GM12878 (cell line): ENCODE data around the gene SLC35A4. TPM values are rescaled to one million over a fixed set of nuclear protein-coding genes. Genes with fewer than 3 reads are reported as not detected.

Experiments used
- ATAC-seq: fragments of 200-7000 bp; cut with Tn5 transposase; 3 replicates; pipeline ENCODE4 v1.9.1; 2020; ENCODE audit warnings: mild to moderate bottlenecking, moderate library complexity
- BruUV-seq: library from RNA; stranded (reverse); fragments of 400-500 nt; replicated peaks from 2 replicates; lab custom pipeline; 2021; lab: Mats Ljungman, UMichigan
- CTCF ChIA-PET: fragments of 300-600 bp; sonication (Branson Sonifier 250); formaldehyde crosslinking; extraction: SDS; loops from one replicate; lab custom pipeline; 2021; ENCODE audit warnings: inconsistent platforms; lab: Yijun Ruan, JAX
- POLR2A ChIA-PET: fragments of 350-600 bp; formaldehyde crosslinking; extraction: SDS; loops from one replicate; lab custom pipeline; 2021; ENCODE audit warnings: inconsistent platforms; lab: Charles Lee
- RAD21 ChIA-PET: fragments of 300-600 bp; sonication (Branson Sonifier 250); formaldehyde crosslinking; loops from one replicate; lab custom pipeline; 2023; ENCODE audit warnings: antibody characterized with exemption; ENCODE audit not compliant: unreplicated experiment; lab: Charles Lee
- SMC1A ChIA-PET: fragments of 300-600 bp; sonication (Branson Sonifier 250); formaldehyde crosslinking; loops from one replicate; lab custom pipeline; 2023; ENCODE audit not compliant: unreplicated experiment, uncharacterized antibody; lab: Charles Lee
- DNase-seq: peaks from one replicate; pipeline ENCODE4 v3.0.0-alpha.2; 2011; ENCODE audit warnings: low read depth, low spot score
- FAIRE-seq: peaks from 3 replicates; lab custom pipeline; 2011; peaks lifted over from hg19 to GRCh38; lab: Jason Lieb, UNC
- H2AFZ ChIP-seq: 2 replicates; pipeline ENCODE4 v1.6.0; 2011; ENCODE audit warnings: low read depth, low read length, control low read depth; ENCODE audit not compliant: control insufficient read depth
- H3K27ac ChIP-seq: 2 replicates; pipeline ENCODE4 v1.5.1; 2011; ENCODE audit warnings: control low read depth; ENCODE audit not compliant: control insufficient read depth, insufficient read depth
- H3K27me3 ChIP-seq, 2 experiments: replicated peaks in 1 of 2; 2 replicates each; pipeline versions ENCODE4 v1.6.0 to v1.6.1; 2011; ENCODE audit warnings: low read length in 1 of 2; ENCODE audit not compliant: control insufficient read depth in 2 of 2, insufficient read depth in 2 of 2
- H3K36me3 ChIP-seq, 2 experiments: 2 replicates each; pipeline ENCODE4 v1.5.1; 2011; ENCODE audit warnings: low read length in 1 of 2; ENCODE audit not compliant: control insufficient read depth in 2 of 2, insufficient read depth in 2 of 2
- H3K4me1 ChIP-seq: 2 replicates; pipeline ENCODE4 v1.6.1; 2011; ENCODE audit warnings: mild to moderate bottlenecking, low read length, moderate library complexity, mixed read lengths; ENCODE audit not compliant: control insufficient read depth, insufficient read depth
- H3K4me2 ChIP-seq: 2 replicates; pipeline ENCODE4 v1.6.0; 2011; ENCODE audit warnings: control low read depth; ENCODE audit not compliant: control insufficient read depth, insufficient read depth
- H3K4me3 ChIP-seq: fragments of 200-600 bp; sonication (generic); 2 replicates; pipeline ENCODE4 v1.5.1; 2016
- H3K79me2 ChIP-seq: 2 replicates; pipeline ENCODE4 v1.6.0; 2011; ENCODE audit warnings: low read length; ENCODE audit not compliant: control insufficient read depth, insufficient read depth
- H3K9ac ChIP-seq: 2 replicates; pipeline ENCODE4 v1.8.0; 2011; ENCODE audit warnings: low read length, control low read depth, mixed read lengths; ENCODE audit not compliant: control insufficient read depth, insufficient read depth
- H3K9me3 ChIP-seq: replicated peaks from 3 replicates; pipeline ENCODE4 v1.5.1; 2011; ENCODE audit warnings: mild to moderate bottlenecking, low read length; ENCODE audit not compliant: control insufficient read depth, insufficient read depth
- H4K20me1 ChIP-seq: 2 replicates; pipeline ENCODE4 v1.6.0; 2011; ENCODE audit not compliant: control insufficient read depth, insufficient read depth
- BACH1 ChIP-seq: fragments of 450-650 bp; IDR thresholded peaks from 2 replicates; pipeline ENCODE4 v1.6.1; 2017; ENCODE audit warnings: mild to moderate bottlenecking, borderline replicate concordance
- BCLAF1 ChIP-seq: fragments of 450-650 bp; IDR thresholded peaks from 2 replicates; pipeline ENCODE4 v1.6.1; 2017; ENCODE audit warnings: antibody characterized with exemption, mild to moderate bottlenecking, moderate library complexity
- CREB1 ChIP-seq: IDR thresholded peaks from 2 replicates; pipeline ENCODE4 v1.6.1; 2012; ENCODE audit warnings: low read depth, mild to moderate bottlenecking, inconsistent platforms
- DPF2 ChIP-seq: fragments of 450-650 bp; IDR thresholded peaks from 2 replicates; pipeline ENCODE4 v1.6.1; 2017; ENCODE audit warnings: mild to moderate bottlenecking
- IRF3 ChIP-seq: fragments of 450-650 bp; IDR thresholded peaks from 2 replicates; pipeline ENCODE4 v1.6.1; 2014; ENCODE audit warnings: mild to moderate bottlenecking
- PML ChIP-seq: IDR thresholded peaks from 2 replicates; pipeline ENCODE4 v1.6.1; 2012; ENCODE audit warnings: low read length, inconsistent platforms
- SKIL ChIP-seq: fragments of 450-650 bp; IDR thresholded peaks from 2 replicates; pipeline ENCODE4 v1.6.1; 2017; ENCODE audit warnings: mild to moderate bottlenecking, low read depth, inconsistent platforms; ENCODE audit not compliant: poor library complexity, severe bottlenecking
- SMAD1 ChIP-seq: fragments of 450-650 bp; IDR thresholded peaks from 2 replicates; pipeline ENCODE4 v1.6.1; 2018; ENCODE audit warnings: mild to moderate bottlenecking, low read depth; ENCODE audit not compliant: partially characterized antibody
- TBL1XR1 ChIP-seq: IDR thresholded peaks from 2 replicates; pipeline ENCODE4 v1.6.1; 2012; ENCODE audit warnings: low read depth, low read length, improper control_type of control experiment
- WGBS: methylation state at CpG from one replicate; pipeline ENCODE4 v1.1.6; 2016; ENCODE audit warnings: low lambda C conversion rate; ENCODE audit not compliant: insufficient replicate concordance, insufficient coverage; ENCODE audit errors: missing lambda C conversion rate; 5-methylcytosine and 5-hydroxymethylcytosine counted together
- in situ Hi-C: fragments of 300-500 bp; cut with MboI; formaldehyde crosslinking; loops from 9 replicates; pipeline ENCODE4 v1.14.3; 2018; ENCODE audit warnings: mixed read lengths
- intact Hi-C: fragments of 100-400 bp; cut with micrococcal nuclease; formaldehyde crosslinking; loops from one replicate; pipeline ENCODE4 v1.14.2; 2022; ENCODE audit not compliant: unreplicated experiment
- polyA plus RNA-seq, 11 experiments: library from polyadenylated mRNA; depleted of rRNA in 4 of 11; unstranded in 6 of 11; stranded (reverse) in 5 of 11; fragments of >200 nt; fragmentation: Nextera tagmentation in 4 of 11; fragmentation: Illumina TruSeq in 1 of 11; extraction: Ambion mirVana in 4 of 11; extraction: Trizol in 1 of 11; gene quantifications; 1 replicate in 1 of 11; 2 replicates in 10 of 11; pipeline versions ENCODE4 v1.2.1 to v1.2.3, GENCODE V29; 2011 to 2016; ENCODE audit warnings: inconsistent platforms in 2 of 11, missing spikeins in 2 of 11, low read depth in 1 of 11
- total RNA-seq, 4 experiments: library from RNA; depleted of rRNA in 3 of 4; stranded (reverse); fragments of >200 nt in 3 of 4; fragmentation: Illumina TruSeq in 1 of 4; extraction: Trizol in 1 of 4; gene quantifications; 2 replicates each; pipeline versions ENCODE4 v1.2.1 to v1.2.3, GENCODE V29; 2013 to 2021

The SLC35A4 gene
- total and polyA plus RNA-seq, 10 of the 15 experiments (the other 5 are each of a cell fraction or from before 2014, with no cell fraction given): 23.8 to 167 (median 114) TPM

GRCh38 chr5:140558542-140558941 is 6.1 kb upstream of the SLC35A4 start (continued):
- TF ChIP-seq IRF3 (no peak), BACH1 (no peak), PML (no peak), SMAD1 (no peak)

- Histone ChIP-seq H3K4me1 (peaks cover 16% of the 10 kb centered on the region), H2AFZ (no peak overlapping the region)
- CTCF ChIA-PET: no interaction called here
- WGBS: 98% methylated on average over 10 of the region's 10 CpGs
- TF ChIP-seq CREB1: no peak
- TF ChIP-seq SKIL: no peak
- TF ChIP-seq DPF2: no peak
- TF ChIP-seq TBL1XR1: no peak
- no peak for TF ChIP-seq BCLAF1
- TF ChIP-seq, all 136 proteins: peak for 0
- no peaks in the 10 kb centered on the region for H4K20me1 ChIP-seq
- H3K36me3 ChIP-seq: 0 out of 4 replicates have a peak, but pooled peaks cover 0 to 4% of the 10 kb centered on the region in 2 experiments
- FAIRE-seq (no peak), DNase-seq (no peak), ATAC-seq (no peak)
- in situ Hi-C loops: no loop called here
- BruUV-seq: no TSS peak
- intact Hi-C loops: no loop called here
- ChIA-PET SMC1A (no interaction called here), POLR2A (interaction anchor here (1.1 to 3.6 kb wide), 3 partner anchors 10 to 13 kb away, joined by 3 to 22 read pairs (median 7); partner anchors contain the start of gene EIF4EBP3), RAD21 (no interaction called here)
- H3K4me3 ChIP-seq: no peak overlapping the region
- no peak overlapping the region for H3K27ac ChIP-seq
- H3K9ac ChIP-seq: no peak overlapping the region
- no peak overlapping the region for H3K4me2 ChIP-seq
- H3K79me2 ChIP-seq: peaks cover 40% of the 10 kb centered on the region
- no peaks in the 10 kb centered on the region for H3K27me3 ChIP-seq
- no peaks in the 10 kb centered on the region for H3K9me3 ChIP-seq
Measured at GRCh38 chr5:140560227-140560626, 4.4 kb upstream of the SLC35A4 start.
